Endothelial cell of umbilical vein (primary cell): Measurements from ENCODE around the gene TAS2R38. TPM values are rescaled to one million over a fixed set of nuclear protein-coding genes. Genes with fewer than 3 reads are reported as not detected.

Experiments used
- BruUV-seq: library from RNA; stranded (reverse); fragments of 400-500 nt; replicated peaks from 2 replicates; lab custom pipeline; 2021; lab: Mats Ljungman, UMichigan
- CTCF ChIA-PET: fragments of 300-600, 350-600 bp; sonication (Branson Sonifier 250); formaldehyde crosslinking; loops from one replicate; lab custom pipeline; 2021; ENCODE audit warnings: antibody characterized with exemption, inconsistent platforms; lab: Charles Lee
- POLR2A ChIA-PET: fragments of 300-600, 350-600 bp; sonication (Branson Sonifier 250); formaldehyde crosslinking; loops from one replicate; lab custom pipeline; 2021; ENCODE audit warnings: antibody characterized with exemption, inconsistent platforms; lab: Charles Lee
- DNase-seq: peaks from one replicate; pipeline ENCODE4 v3.0.0-alpha.2; 2011; ENCODE audit warnings: low read depth, low spot score
- FAIRE-seq: peaks from 2 replicates; lab custom pipeline; 2011; peaks lifted over from hg19 to GRCh38; lab: Jason Lieb, UNC
- H2AFZ ChIP-seq: 2 replicates; pipeline ENCODE4 v1.6.0; 2012; ENCODE audit warnings: low read depth, low read length, control low read depth, inconsistent platforms
- H3K27ac ChIP-seq: 2 replicates; pipeline ENCODE4 v1.5.1; 2011; ENCODE audit warnings: low read depth, mild to moderate bottlenecking, control low read depth, low read length, moderate library complexity; ENCODE audit not compliant: insufficient read depth
- H3K27me3 ChIP-seq, 2 experiments: 2 replicates each; pipeline versions ENCODE4 v1.6.0 to v1.6.1; 2011; ENCODE audit warnings: low read length in 2 of 2, mixed read lengths in 1 of 2; ENCODE audit not compliant: control insufficient read depth in 2 of 2, insufficient read depth in 2 of 2
- H3K36me3 ChIP-seq, 2 experiments: 2 replicates in 1 of 2; 3 replicates in 1 of 2; pipeline ENCODE4 v1.5.1; 2011; ENCODE audit warnings: low read length in 2 of 2, mild to moderate bottlenecking in 1 of 2, moderate library complexity in 1 of 2; ENCODE audit not compliant: control insufficient read depth in 2 of 2, insufficient read depth in 2 of 2; ENCODE audit errors: extremely low read depth in 1 of 2
- H3K4me1 ChIP-seq: 3 replicates; pipeline ENCODE4 v1.5.1; 2011; ENCODE audit warnings: mild to moderate bottlenecking, low read length; ENCODE audit not compliant: control insufficient read depth, insufficient read depth; ENCODE audit errors: extremely low read depth
- H3K4me2 ChIP-seq: 2 replicates; pipeline ENCODE4 v1.6.1; 2011; ENCODE audit warnings: low read length, control low read depth, mixed read lengths; ENCODE audit not compliant: insufficient read depth
- H3K4me3 ChIP-seq, 3 experiments: fragments of 200-600 bp in 1 of 3; sonication (generic), shearing (Covaris generic) in 1 of 3; replicated peaks in 1 of 3; 2 replicates each; pipeline ENCODE4 v1.5.1; 2011 to 2016; ENCODE audit warnings: control low read depth in 3 of 3, low read length in 3 of 3, mild to moderate bottlenecking in 2 of 3, inconsistent platforms in 1 of 3, low read depth in 1 of 3, moderate library complexity in 1 of 3; ENCODE audit not compliant: insufficient read depth in 1 of 3
- H3K79me2 ChIP-seq: 2 replicates; pipeline ENCODE4 v1.6.0; 2012; ENCODE audit warnings: low read length, inconsistent platforms; ENCODE audit not compliant: control insufficient read depth, insufficient read depth
- H3K9ac ChIP-seq: replicated peaks from 2 replicates; pipeline ENCODE3; 2011; ENCODE audit warnings: low read length, control low read depth; ENCODE audit not compliant: insufficient read depth; ENCODE audit errors: extremely low read depth
- H3K9me1 ChIP-seq: replicated peaks from 3 replicates; pipeline ENCODE4 v1.6.0; 2011; ENCODE audit warnings: mild to moderate bottlenecking, low read length; ENCODE audit not compliant: control insufficient read depth, insufficient read depth; ENCODE audit errors: extremely low read depth
- H3K9me3 ChIP-seq: replicated peaks from 2 replicates; pipeline ENCODE4 v1.5.1; 2012; ENCODE audit warnings: low read length, inconsistent platforms; ENCODE audit not compliant: control insufficient read depth, insufficient read depth
- H4K20me1 ChIP-seq: replicated peaks from 2 replicates; pipeline ENCODE3; 2011; ENCODE audit warnings: mild to moderate bottlenecking, low read length; ENCODE audit not compliant: control insufficient read depth, insufficient read depth; ENCODE audit errors: extremely low read depth
- CTCF ChIP-seq, 2 donors: IDR thresholded peaks; 1 replicate in 1 of 2; 2 replicates in 1 of 2; pipeline ENCODE4 v1.5.1; 2011; ENCODE audit warnings: low read length in 2 of 2, mild to moderate bottlenecking in 2 of 2, moderate library complexity in 2 of 2, control low read depth in 1 of 2, inconsistent platforms in 1 of 2, low read depth in 1 of 2; ENCODE audit not compliant: insufficient read depth in 1 of 2; ENCODE audit errors: extremely low read depth in 1 of 2
- JUN ChIP-seq: IDR thresholded peaks from 2 replicates; pipeline ENCODE4 v1.6.1; 2011; ENCODE audit warnings: borderline replicate concordance, low read depth; ENCODE audit not compliant: insufficient read length, insufficient read depth
- MYC ChIP-seq: IDR thresholded peaks from one replicate; pipeline ENCODE4 v1.6.1; 2011; ENCODE audit warnings: mild to moderate bottlenecking, low read depth, low read length
- POLR2AphosphoS5 ChIP-seq: IDR thresholded peaks from 2 replicates; pipeline ENCODE4 v1.6.1; 2012; ENCODE audit warnings: low read depth, mild to moderate bottlenecking, control low read depth, low read length, moderate library complexity; ENCODE audit not compliant: insufficient read depth
- dilution Hi-C: fragments of 300-500 bp; cut with MboI; formaldehyde crosslinking; loops from one replicate; pipeline ENCODE4 v1.15.0; 2019; ENCODE audit warnings: low sequenced_read_pairs; ENCODE audit not compliant: extremely low pct_ligation_motif_present
- intact Hi-C: fragments of 100-400 bp; cut with micrococcal nuclease; formaldehyde crosslinking; loops from one replicate; pipeline ENCODE4 v1.10.0; 2022
- polyA plus RNA-seq, 4 experiments: library from polyadenylated mRNA; depleted of rRNA in 3 of 4; stranded (reverse) in 3 of 4; unstranded in 1 of 4; fragments of >200 nt; gene quantifications; 2 replicates each; pipeline versions ENCODE4 v1.2.1 to v1.2.3, GENCODE V29; 2011 to 2012; ENCODE audit warnings: missing spikeins in 1 of 4
- total RNA-seq: library from RNA; stranded (reverse); gene quantifications from 2 replicates; pipeline ENCODE4 v1.2.3, GENCODE V29; 2021

The TAS2R38 gene
- total and polyA plus RNA-seq, 2 donors (not counting 3 experiments of a cell fraction or from before 2014, with no cell fraction given): not detected

- Histone ChIP-seq H3K4me1 (no peaks in the 10 kb centered on the region), H3K9me3 (peaks cover 2% of the 10 kb centered on the region), H3K27ac (no peak overlapping the region), H3K4me3 (no peak overlapping the region), H3K36me3 (no peaks in the 10 kb centered on the region), H3K9me1 (no peaks in the 10 kb centered on the region), H3K4me2 (no peak overlapping the region), H4K20me1 (no peaks in the 10 kb centered on the region), H2AFZ (no peak overlapping the region), H3K79me2 (no peaks in the 10 kb centered on the region), H3K9ac (no peak overlapping the region), H3K27me3 (no peaks in the 10 kb centered on the region)
- no TSS peak for BruUV-seq
- no peak for TF ChIP-seq CTCF (IDR thresholded peaks at IDR 0.05; ENCODE audit: extremely low read depth in 1 of 2, insufficient read depth in 1 of 2, low read depth in 1 of 2, low read length in 2 of 2)
- TF ChIP-seq JUN: no peak
- POLR2A ChIA-PET: no interaction called here
- no peak for DNase-seq
- intact Hi-C loops: no loop called here
- CTCF ChIA-PET: no interaction called here
- FAIRE-seq: no peak
- dilution Hi-C loops: no loop called here
Measured at GRCh38 chr7:141954334-141954733, 19.2 kb downstream of the TAS2R38 start.

GRCh38 chr7:141952461-141952860 lies 21.1 kb downstream of the TAS2R38 start:
- Histone ChIP-seq H3K4me3 (no peak overlapping the region), H3K4me2 (no peak overlapping the region), H3K27ac (no peak overlapping the region), H3K4me1 (no peaks in the 10 kb centered on the region), H3K27me3 (no peaks in the 10 kb centered on the region), H4K20me1 (no peaks in the 10 kb centered on the region), H3K9ac (no peak overlapping the region), H3K9me1 (no peaks in the 10 kb centered on the region), H3K36me3 (no peaks in the 10 kb centered on the region), H3K79me2 (no peaks in the 10 kb centered on the region), H3K9me3 (peaks cover 2% of the 10 kb centered on the region), H2AFZ (no peak overlapping the region)
- DNase-seq (no peak), FAIRE-seq (no peak)
- ChIA-PET CTCF (no interaction called here), POLR2A (no interaction called here)
- intact Hi-C loops: no loop called here
- TF ChIP-seq CTCF (IDR thresholded peaks at IDR 0.05; ENCODE audit: extremely low read depth in 1 of 2, insufficient read depth in 1 of 2, low read depth in 1 of 2, low read length in 2 of 2) (no peak), MYC (no peak), POLR2AphosphoS5 (no peak)
- dilution Hi-C loops: no loop called here
- BruUV-seq: no TSS peak
